GM12864 (cell line): ENCODE measurements around the gene APPL1.

Experiments
- DNase-seq: peaks from one replicate; pipeline ENCODE4 v3.0.0-alpha.2; 2011; ENCODE audit warnings: low read depth
- H3K4me3 ChIP-seq: 2 replicates; pipeline ENCODE4 v1.5.1; 2011; ENCODE audit warnings: mild to moderate bottlenecking, low read depth, low read length, control low read depth
- TF ChIP-seq, protein P1 (sequence below): IDR thresholded peaks from 2 replicates; pipeline ENCODE4 v1.5.1; 2011; ENCODE audit warnings: low read depth, mild to moderate bottlenecking, moderate library complexity, low read length, control low read depth, inconsistent platforms; ENCODE audit errors: missing control alignments

Gene APPL1

DNA sequence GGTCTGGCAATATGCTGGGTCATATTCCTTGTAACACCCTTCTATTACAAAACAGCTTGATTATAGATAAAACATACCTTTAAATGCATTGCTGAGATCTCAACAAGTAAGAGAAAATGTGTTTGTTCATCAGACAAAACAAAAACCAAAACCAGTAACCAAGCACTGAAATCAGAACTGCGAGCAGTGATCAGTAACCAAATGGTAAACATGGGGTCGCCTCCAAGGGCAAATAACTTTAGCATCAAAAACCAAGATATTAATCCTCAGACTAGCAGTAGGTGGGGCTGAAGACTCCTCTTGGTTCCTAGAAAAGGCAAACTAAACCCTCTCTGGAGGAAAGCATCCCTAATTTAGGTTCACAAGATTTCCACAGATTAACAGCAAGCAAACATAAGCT, 21.1 kb upstream of the APPL1 start:
- DNase-seq, result no peak
- H3K4me3 ChIP-seq, result no peak overlapping the region
- TF ChIP-seq, protein P1, sequence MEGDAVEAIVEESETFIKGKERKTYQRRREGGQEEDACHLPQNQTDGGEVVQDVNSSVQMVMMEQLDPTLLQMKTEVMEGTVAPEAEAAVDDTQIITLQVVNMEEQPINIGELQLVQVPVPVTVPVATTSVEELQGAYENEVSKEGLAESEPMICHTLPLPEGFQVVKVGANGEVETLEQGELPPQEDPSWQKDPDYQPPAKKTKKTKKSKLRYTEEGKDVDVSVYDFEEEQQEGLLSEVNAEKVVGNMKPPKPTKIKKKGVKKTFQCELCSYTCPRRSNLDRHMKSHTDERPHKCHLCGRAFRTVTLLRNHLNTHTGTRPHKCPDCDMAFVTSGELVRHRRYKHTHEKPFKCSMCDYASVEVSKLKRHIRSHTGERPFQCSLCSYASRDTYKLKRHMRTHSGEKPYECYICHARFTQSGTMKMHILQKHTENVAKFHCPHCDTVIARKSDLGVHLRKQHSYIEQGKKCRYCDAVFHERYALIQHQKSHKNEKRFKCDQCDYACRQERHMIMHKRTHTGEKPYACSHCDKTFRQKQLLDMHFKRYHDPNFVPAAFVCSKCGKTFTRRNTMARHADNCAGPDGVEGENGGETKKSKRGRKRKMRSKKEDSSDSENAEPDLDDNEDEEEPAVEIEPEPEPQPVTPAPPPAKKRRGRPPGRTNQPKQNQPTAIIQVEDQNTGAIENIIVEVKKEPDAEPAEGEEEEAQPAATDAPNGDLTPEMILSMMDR, result no peak

DNA sequence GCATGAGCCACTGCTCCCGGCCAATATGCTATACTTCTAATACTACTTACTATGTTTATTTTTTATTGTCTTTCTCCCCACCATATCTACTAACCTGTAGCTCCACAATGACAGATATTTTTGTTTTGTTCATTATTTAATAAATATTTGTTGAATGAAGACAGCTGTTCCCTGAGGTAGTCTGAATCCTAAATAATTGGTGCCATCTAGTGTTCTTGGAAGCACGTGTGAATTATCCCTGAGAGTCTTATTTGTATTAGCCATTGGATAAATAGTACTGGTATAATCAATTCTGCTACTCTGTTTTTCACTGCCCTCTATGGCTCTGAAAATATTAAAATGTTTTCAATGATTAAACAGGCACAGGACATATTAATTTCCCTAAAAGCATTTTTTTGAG, 5.6 kb upstream of the APPL1 start:
- no peak overlapping the region for H3K4me3 ChIP-seq
- TF ChIP-seq, protein P1, result no peak
- no peak for DNase-seq

DNA sequence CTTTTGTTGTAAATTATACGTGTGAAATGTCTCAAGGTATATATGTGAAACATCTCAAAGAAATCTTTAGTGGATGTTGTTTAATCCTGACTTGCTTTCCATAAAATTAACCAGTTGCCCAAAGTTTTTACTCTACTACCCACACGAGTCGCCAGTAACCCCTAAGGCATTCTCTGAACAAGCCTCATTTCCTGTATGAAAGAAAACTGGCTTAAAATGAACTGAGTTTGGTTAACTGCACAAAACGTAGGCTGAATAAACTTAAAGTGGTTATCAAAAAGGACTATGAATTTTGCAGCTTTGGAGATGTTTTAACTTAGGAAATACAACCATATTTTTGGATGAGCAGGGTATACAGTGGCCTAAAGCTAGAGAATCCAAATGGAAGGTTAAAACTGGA, 2.7 kb upstream of the APPL1 start:
- DNase-seq, result no peak
- TF ChIP-seq, protein P1, result no peak
- H3K4me3 ChIP-seq, result no peak overlapping the region

DNA sequence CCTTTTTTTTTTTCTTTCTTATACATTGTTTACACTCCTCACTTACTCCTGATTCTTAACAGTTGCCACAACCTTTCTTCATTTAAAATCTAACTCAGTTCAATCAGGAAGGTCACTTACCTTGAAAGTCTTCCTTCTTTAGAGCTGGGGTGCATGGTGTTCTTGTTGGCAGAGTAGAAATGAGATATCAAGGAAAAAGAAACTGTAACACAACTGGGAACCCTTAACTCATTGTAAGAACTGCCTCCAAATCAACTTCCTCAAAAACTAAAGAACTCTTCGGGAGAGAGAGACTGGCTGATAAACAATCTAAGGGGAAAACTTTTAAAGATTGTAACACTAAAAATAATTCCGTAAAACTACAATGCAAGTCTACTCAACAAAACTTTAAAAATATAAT, 1.4 kb upstream of the APPL1 start:
- no peak overlapping the region for H3K4me3 ChIP-seq
- TF ChIP-seq, protein P1, result no peak
- no peak for DNase-seq

DNA sequence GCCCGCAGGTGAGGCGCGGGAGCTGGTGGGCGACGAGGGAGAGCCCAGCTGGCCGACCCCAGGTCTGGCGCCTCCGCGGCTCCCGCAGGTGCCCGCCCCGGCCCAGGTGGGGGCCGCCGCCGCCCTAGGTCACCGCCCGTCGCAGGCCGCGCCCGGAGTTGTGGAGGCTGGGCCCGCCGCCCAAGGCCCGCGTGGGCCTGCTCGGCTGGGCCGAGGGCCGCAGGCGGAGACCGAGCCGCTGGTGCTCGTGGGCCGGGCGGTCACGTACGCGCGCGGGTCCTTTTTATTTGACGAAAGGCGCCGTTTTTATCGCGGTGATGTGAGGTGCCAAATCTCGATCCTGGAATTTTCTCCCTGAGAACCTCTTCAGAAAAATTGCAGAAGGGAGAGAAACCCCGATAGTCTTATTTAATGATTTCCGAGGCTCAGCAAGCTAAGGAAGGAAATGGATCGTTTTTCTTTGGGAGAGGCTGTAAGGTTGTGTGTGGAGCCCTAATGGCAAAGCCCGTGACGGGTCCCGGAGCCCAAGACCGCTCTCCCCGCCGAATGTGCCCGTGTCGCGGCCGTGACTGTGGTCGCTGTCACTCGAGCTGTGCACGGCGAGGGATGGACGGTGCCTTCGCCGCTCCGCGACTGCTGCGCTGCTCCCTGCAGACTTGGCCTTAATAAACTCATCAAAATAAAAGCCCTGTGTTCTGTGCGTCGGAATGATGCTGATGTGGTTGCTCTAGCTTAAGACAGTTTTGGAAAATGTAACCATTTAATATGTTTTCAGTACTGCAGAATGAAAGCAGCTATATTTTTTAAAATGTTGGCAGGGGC, 612 bp downstream of the APPL1 start:
- DNase-seq, result no peak
- peak overlapping the region; percentile 90 for H3K4me3 ChIP-seq
- TF ChIP-seq, protein P1, result no peak

DNA sequence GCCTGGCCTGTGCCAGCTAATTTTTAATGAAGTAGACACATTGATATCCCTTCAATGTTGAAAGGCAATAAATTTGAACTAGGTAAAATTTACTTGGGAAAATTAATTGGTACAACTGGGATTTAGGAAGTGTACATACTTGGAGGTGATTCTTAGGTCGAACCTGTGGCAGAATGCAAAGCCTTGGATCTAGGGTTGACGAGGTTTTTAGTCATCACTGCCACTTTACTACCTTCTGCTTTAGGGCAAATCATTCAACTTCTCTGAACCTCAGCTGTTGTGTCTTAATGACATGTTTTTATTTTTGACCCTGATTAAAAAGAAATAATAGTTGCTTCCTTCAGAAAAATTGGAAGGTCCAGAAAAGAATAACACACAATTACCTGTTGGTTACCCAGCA, 2.5 kb downstream of the APPL1 start:
- DNase-seq, result no peak
- TF ChIP-seq, protein P1, result no peak
- no peak overlapping the region for H3K4me3 ChIP-seq

DNA sequence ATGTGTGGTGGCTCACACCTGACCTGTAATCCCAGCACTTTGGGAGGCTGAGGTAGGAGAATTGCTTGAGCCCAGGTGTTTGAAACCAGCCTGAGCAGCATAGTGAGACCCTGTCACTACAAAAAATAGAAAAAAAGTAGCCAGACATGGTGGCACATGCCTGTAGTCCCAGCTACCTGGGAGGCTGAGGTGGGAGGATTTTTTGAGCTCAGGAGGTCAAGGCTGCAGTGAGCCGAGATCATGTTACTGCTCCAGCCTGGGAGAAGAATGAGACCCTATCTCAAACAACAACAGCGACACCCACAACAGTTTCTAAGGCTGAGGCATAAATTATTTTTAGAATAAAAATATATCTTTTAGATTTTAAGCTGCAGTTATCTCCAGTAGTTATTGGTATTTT, 6.3 kb downstream of the APPL1 start:
- TF ChIP-seq, protein P1, result no peak
- no peak overlapping the region for H3K4me3 ChIP-seq
- no peak for DNase-seq
